Neural cell (in vitro differentiated cells): Measurements from ENCODE around the gene RTN4. TPM values are rescaled to one million over a fixed set of nuclear protein-coding genes. Genes with fewer than 3 reads are reported as not detected.

Experiments
- H2AFZ ChIP-seq: fragments of 200-600, 300-800 bp; sonication (generic), shearing (Covaris generic); 2 replicates; pipeline ENCODE4 v1.6.0; 2014; ENCODE audit warnings: low read depth, mild to moderate bottlenecking, antibody characterized with exemption, low read length, moderate library complexity
- H3F3A ChIP-seq: fragments of 200-600 bp; shearing (Covaris generic); 2 replicates; pipeline ENCODE4 v1.6.1; 2016; ENCODE audit warnings: mild to moderate bottlenecking, moderate library complexity, mixed read lengths, antibody characterized with exemption, low read length; ENCODE audit not compliant: insufficient read depth, poor library complexity, severe bottlenecking
- H3K27ac ChIP-seq: fragments of 200-600, 300-800 bp; sonication (generic), shearing (Covaris generic); 2 replicates; pipeline ENCODE4 v1.5.1; 2014; ENCODE audit warnings: mild to moderate bottlenecking, low read length, moderate library complexity
- H3K27me3 ChIP-seq: fragments of 300-800, 200-600 bp; sonication (generic), shearing (Covaris generic); 2 replicates; pipeline ENCODE4 v1.6.0; 2014; ENCODE audit warnings: mild to moderate bottlenecking, low read depth, low read length, moderate library complexity; ENCODE audit not compliant: insufficient read depth
- H3K36me3 ChIP-seq: fragments of 300-800, 200-600 bp; sonication (generic), shearing (Covaris generic); 2 replicates; pipeline ENCODE4 v1.5.1; 2014; ENCODE audit warnings: mild to moderate bottlenecking, antibody characterized with exemption, low read length, moderate library complexity; ENCODE audit not compliant: insufficient read depth
- H3K4me2 ChIP-seq: fragments of 300-800, 200-600 bp; sonication (generic), shearing (Covaris generic); 2 replicates; pipeline ENCODE4 v1.6.0; 2014; ENCODE audit warnings: mild to moderate bottlenecking, low read length
- H3K4me3 ChIP-seq: fragments of 300-800, 200-600 bp; sonication (generic), shearing (Covaris generic); 2 replicates; pipeline ENCODE4 v1.5.1; 2014; ENCODE audit warnings: mild to moderate bottlenecking, low read length, moderate library complexity
- H3K79me2 ChIP-seq: fragments of 200-600 bp; shearing (Covaris generic); replicated peaks from 2 replicates; pipeline ENCODE4 v1.6.0; 2014; ENCODE audit warnings: mild to moderate bottlenecking, low read length, moderate library complexity; ENCODE audit not compliant: insufficient read depth
- H3K9ac ChIP-seq: fragments of 300-800, 200-600 bp; sonication (generic), shearing (Covaris generic); 2 replicates; pipeline ENCODE4 v1.6.1; 2016; ENCODE audit warnings: mild to moderate bottlenecking, low read length, mixed read lengths
- H3K9me2 ChIP-seq: fragments of 200-600 bp; shearing (Covaris generic); 2 replicates; pipeline ENCODE4 v1.6.1; 2016; ENCODE audit warnings: mild to moderate bottlenecking, low read length, mixed read lengths; ENCODE audit not compliant: insufficient read depth
- H3K9me3 ChIP-seq: fragments of 200-600, 300-800 bp; sonication (generic), shearing (Covaris generic); 2 replicates; pipeline ENCODE4 v1.6.1; 2016; ENCODE audit warnings: mild to moderate bottlenecking, mixed run types, low read length, moderate library complexity, mixed read lengths
- H4K20me1 ChIP-seq: fragments of 200-600 bp; shearing (Covaris generic); 2 replicates; pipeline ENCODE4 v1.6.1; 2016; ENCODE audit warnings: mild to moderate bottlenecking, mixed run types; ENCODE audit not compliant: insufficient read depth
- EP300 ChIP-seq: fragments of 450-650 bp; conservative IDR thresholded peaks from 2 replicates; pipeline ENCODE4 v1.6.1; 2014; ENCODE audit warnings: antibody characterized with exemption, mild to moderate bottlenecking, moderate library complexity; ENCODE audit not compliant: poor library complexity, severe bottlenecking
- EZH2 ChIP-seq: fragments of 200-600, 300-800 bp; shearing (Covaris generic), sonication (generic); IDR thresholded peaks from 2 replicates; pipeline ENCODE4 v1.6.1; 2014; ENCODE audit warnings: antibody characterized with exemption, low read length, borderline replicate concordance, mild to moderate bottlenecking; ENCODE audit not compliant: insufficient read depth, poor library complexity, severe bottlenecking
- MXI1 ChIP-seq: fragments of 450-650 bp; conservative IDR thresholded peaks from 2 replicates; pipeline ENCODE4 v1.6.1; 2014; ENCODE audit warnings: antibody characterized with exemption, mild to moderate bottlenecking; ENCODE audit not compliant: poor library complexity, severe bottlenecking
- POLR2AphosphoS5 ChIP-seq: IDR thresholded peaks from 2 replicates; pipeline ENCODE4 v1.6.1; 2012
- RAD21 ChIP-seq: fragments of 450-650 bp; conservative IDR thresholded peaks from 2 replicates; pipeline ENCODE4 v1.6.1; 2014; ENCODE audit warnings: antibody characterized with exemption, mild to moderate bottlenecking, moderate library complexity
- SMC3 ChIP-seq: fragments of 450-650 bp; conservative IDR thresholded peaks from 2 replicates; pipeline ENCODE4 v1.6.1; 2014; ENCODE audit warnings: antibody characterized with exemption, mild to moderate bottlenecking, moderate library complexity; ENCODE audit not compliant: poor library complexity
- TAF1 ChIP-seq: IDR thresholded peaks from 2 replicates; pipeline ENCODE4 v1.6.1; 2012; ENCODE audit warnings: low read depth
- polyA plus RNA-seq: library from polyadenylated mRNA; depleted of rRNA; stranded (reverse); fragments of >200 nt; gene quantifications from 2 replicates; pipeline ENCODE4 v1.2.3, GENCODE V29; 2014
- TF ChIP-seq, protein P1 (sequence below): IDR thresholded peaks from 2 replicates; pipeline ENCODE4 v1.6.1; 2012; ENCODE audit warnings: borderline replicate concordance
- TF ChIP-seq, protein P2 (sequence below): fragments of 450-650 bp; IDR thresholded peaks from 2 replicates; pipeline ENCODE4 v1.5.1; 2014; ENCODE audit warnings: antibody characterized with exemption, mild to moderate bottlenecking, moderate library complexity; ENCODE audit not compliant: poor library complexity, severe bottlenecking

RTN4 gene
- polyA plus RNA-seq, 1 donor from 2014 or later, result 582 TPM

GRCh38 chr2:54983345-54984220, 66.7 kb downstream of the RTN4 start:
- no peak overlapping the region for H3K9ac ChIP-seq
- H3K9me2 ChIP-seq, result no peaks in the 10 kb centered on the region
- TF ChIP-seq POLR2AphosphoS5 (no peak), EP300 (no peak), SMC3 (no peak), TAF1 (no peak), MXI1 (no peak), EZH2 (no peak), RAD21 (no peak)
- TF ChIP-seq, protein P1, sequence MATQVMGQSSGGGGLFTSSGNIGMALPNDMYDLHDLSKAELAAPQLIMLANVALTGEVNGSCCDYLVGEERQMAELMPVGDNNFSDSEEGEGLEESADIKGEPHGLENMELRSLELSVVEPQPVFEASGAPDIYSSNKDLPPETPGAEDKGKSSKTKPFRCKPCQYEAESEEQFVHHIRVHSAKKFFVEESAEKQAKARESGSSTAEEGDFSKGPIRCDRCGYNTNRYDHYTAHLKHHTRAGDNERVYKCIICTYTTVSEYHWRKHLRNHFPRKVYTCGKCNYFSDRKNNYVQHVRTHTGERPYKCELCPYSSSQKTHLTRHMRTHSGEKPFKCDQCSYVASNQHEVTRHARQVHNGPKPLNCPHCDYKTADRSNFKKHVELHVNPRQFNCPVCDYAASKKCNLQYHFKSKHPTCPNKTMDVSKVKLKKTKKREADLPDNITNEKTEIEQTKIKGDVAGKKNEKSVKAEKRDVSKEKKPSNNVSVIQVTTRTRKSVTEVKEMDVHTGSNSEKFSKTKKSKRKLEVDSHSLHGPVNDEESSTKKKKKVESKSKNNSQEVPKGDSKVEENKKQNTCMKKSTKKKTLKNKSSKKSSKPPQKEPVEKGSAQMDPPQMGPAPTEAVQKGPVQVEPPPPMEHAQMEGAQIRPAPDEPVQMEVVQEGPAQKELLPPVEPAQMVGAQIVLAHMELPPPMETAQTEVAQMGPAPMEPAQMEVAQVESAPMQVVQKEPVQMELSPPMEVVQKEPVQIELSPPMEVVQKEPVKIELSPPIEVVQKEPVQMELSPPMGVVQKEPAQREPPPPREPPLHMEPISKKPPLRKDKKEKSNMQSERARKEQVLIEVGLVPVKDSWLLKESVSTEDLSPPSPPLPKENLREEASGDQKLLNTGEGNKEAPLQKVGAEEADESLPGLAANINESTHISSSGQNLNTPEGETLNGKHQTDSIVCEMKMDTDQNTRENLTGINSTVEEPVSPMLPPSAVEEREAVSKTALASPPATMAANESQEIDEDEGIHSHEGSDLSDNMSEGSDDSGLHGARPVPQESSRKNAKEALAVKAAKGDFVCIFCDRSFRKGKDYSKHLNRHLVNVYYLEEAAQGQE, result no peak
- TF ChIP-seq, protein P2, sequence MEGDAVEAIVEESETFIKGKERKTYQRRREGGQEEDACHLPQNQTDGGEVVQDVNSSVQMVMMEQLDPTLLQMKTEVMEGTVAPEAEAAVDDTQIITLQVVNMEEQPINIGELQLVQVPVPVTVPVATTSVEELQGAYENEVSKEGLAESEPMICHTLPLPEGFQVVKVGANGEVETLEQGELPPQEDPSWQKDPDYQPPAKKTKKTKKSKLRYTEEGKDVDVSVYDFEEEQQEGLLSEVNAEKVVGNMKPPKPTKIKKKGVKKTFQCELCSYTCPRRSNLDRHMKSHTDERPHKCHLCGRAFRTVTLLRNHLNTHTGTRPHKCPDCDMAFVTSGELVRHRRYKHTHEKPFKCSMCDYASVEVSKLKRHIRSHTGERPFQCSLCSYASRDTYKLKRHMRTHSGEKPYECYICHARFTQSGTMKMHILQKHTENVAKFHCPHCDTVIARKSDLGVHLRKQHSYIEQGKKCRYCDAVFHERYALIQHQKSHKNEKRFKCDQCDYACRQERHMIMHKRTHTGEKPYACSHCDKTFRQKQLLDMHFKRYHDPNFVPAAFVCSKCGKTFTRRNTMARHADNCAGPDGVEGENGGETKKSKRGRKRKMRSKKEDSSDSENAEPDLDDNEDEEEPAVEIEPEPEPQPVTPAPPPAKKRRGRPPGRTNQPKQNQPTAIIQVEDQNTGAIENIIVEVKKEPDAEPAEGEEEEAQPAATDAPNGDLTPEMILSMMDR, result no peak
- H3K36me3 ChIP-seq, result peaks cover 45% of the 10 kb centered on the region
- H3K4me2 ChIP-seq, result no peak overlapping the region
- H2AFZ ChIP-seq, result no peak overlapping the region
- H3K4me3 ChIP-seq, result no peak overlapping the region
- H3K27ac ChIP-seq, result no peak overlapping the region
- peaks cover 76% of the 10 kb centered on the region for H3K79me2 ChIP-seq
- H3K27me3 ChIP-seq, result no peaks in the 10 kb centered on the region
- H3K9me3 ChIP-seq, result no peaks in the 10 kb centered on the region
- H4K20me1 ChIP-seq, result peaks cover 23% of the 10 kb centered on the region
- no peaks in the 10 kb centered on the region for H3F3A ChIP-seq

DNA sequence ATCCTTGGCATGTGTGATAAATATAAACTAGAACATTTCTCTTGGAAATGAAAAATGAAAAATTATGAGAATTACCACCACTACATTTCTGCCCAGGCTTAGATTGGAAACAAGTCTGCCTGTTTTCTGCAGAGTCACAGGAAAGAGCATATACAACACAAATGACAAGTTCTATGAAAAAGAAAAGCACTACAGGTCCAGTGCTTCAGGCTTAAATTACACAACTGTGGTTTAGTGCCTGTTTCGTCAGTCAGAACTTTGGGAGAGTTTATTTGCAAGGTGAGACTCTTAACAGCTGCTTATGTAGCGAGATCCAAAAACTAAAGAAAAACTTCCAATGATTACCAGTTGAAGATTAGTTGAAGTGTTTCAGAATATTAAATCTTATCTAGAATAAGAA, 68.9 kb downstream of the RTN4 start:
- H3K9ac ChIP-seq, result no peak overlapping the region
- no peaks in the 10 kb centered on the region for H3K9me2 ChIP-seq
- peaks cover 36% of the 10 kb centered on the region for H3K36me3 ChIP-seq
- no peak overlapping the region for H3K4me2 ChIP-seq
- peaks cover 72% of the 10 kb centered on the region for H3K79me2 ChIP-seq
- no peak overlapping the region for H2AFZ ChIP-seq
- peaks cover 21% of the 10 kb centered on the region for H4K20me1 ChIP-seq
- H3K27ac ChIP-seq, result no peak overlapping the region
- H3F3A ChIP-seq, result no peaks in the 10 kb centered on the region
- H3K27me3 ChIP-seq, result no peaks in the 10 kb centered on the region
- H3K4me3 ChIP-seq, result no peak overlapping the region
- TF ChIP-seq MXI1, result no peak
- no peak for TF ChIP-seq TAF1
- TF ChIP-seq RAD21, result no peak
- no peak for TF ChIP-seq EP300
- no peak for TF ChIP-seq EZH2
- no peak for TF ChIP-seq SMC3
- TF ChIP-seq POLR2AphosphoS5, result no peak
- TF ChIP-seq, protein P2, result no peak
- TF ChIP-seq, protein P1, result no peak
- no peaks in the 10 kb centered on the region for H3K9me3 ChIP-seq
